SK-N-MC (cell line): Measurements from ENCODE around the gene FBXL7.

Experiments
- EZH2 ChIP-seq: fragments of 200-600 bp; sonication (generic); IDR thresholded peaks from one replicate; pipeline ENCODE4 v1.6.1; 2017; ENCODE audit warnings: antibody characterized with exemption
- POLR2AphosphoS5 ChIP-seq: IDR thresholded peaks from 2 replicates; pipeline ENCODE4 v1.6.1; 2012; ENCODE audit warnings: mild to moderate bottlenecking, low read depth, low read length, borderline replicate concordance

GRCh38 chr5:15951126-15951525, 451.1 kb downstream of the FBXL7 start:
- TF ChIP-seq POLR2AphosphoS5 (no peak), EZH2 (no peak)
